Right lobe of liver (tissue), 6 donors: Measurements from ENCODE around the gene CXCR6. TPM values are rescaled to one million over a fixed set of nuclear protein-coding genes. Genes with fewer than 3 reads are reported as not detected.

ENCODE experiments used
- ATAC-seq, 4 donors: fragments of 200-7000 bp; cut with Tn5 transposase; one replicate each; pipeline ENCODE4 v1.9.1; 2020; ENCODE audit warnings: mild to moderate bottlenecking in 4 of 4, moderate library complexity in 4 of 4
- DNase-seq, 3 donors: peaks; one replicate each; pipeline ENCODE4 v3.0.0-alpha.2; 2020
- H3K27ac ChIP-seq, 3 donors: fragments of 200-600 bp; one replicate each; pipeline ENCODE4 v1.8.0; 2022
- H3K27me3 ChIP-seq, 2 donors: fragments of 200-600 bp; one replicate each; pipeline ENCODE4 v1.8.0; 2022
- H3K36me3 ChIP-seq, 4 donors: fragments of 200-600 bp; sonication (generic) in 1 of 4; one replicate each; pipeline versions ENCODE4 v1.5.1 to v1.8.0; 2017 to 2022; ENCODE audit warnings: control low read depth in 1 of 4
- H3K4me1 ChIP-seq, 4 donors: fragments of 200-600 bp; sonication (generic) in 1 of 4; one replicate each; pipeline versions ENCODE4 v1.5.1 to v1.8.0; 2017 to 2022; ENCODE audit warnings: control low read depth in 1 of 4
- H3K4me3 ChIP-seq, 3 donors: fragments of 200-600 bp; one replicate each; pipeline ENCODE4 v1.8.0; 2022
- H3K9me3 ChIP-seq, 4 donors: fragments of 200-600 bp; sonication (generic) in 1 of 4; one replicate each; pipeline versions ENCODE4 v1.5.1 to v1.8.0; 2017 to 2022; ENCODE audit warnings: control low read depth in 1 of 4
- CTCF ChIP-seq, 4 donors: fragments of 200-600 bp in 3 of 4; fragments of 450-650 bp in 1 of 4; IDR thresholded peaks; one replicate each; pipeline versions ENCODE4 v1.5.1 to v1.8.0; 2016 to 2022; ENCODE audit warnings: antibody characterized with exemption in 4 of 4, mild to moderate bottlenecking in 2 of 4
- POLR2A ChIP-seq: fragments of 450-650 bp; IDR thresholded peaks from one replicate; pipeline ENCODE4 v1.6.1; 2017; ENCODE audit warnings: antibody characterized with exemption, mild to moderate bottlenecking
- WGBS: methylation state at CpG from one replicate; pipeline ENCODE4 v1.1.6; 2018; ENCODE audit warnings: low coverage, low lambda C conversion rate; ENCODE audit not compliant: insufficient coverage; ENCODE audit errors: missing lambda C conversion rate; 5-methylcytosine and 5-hydroxymethylcytosine counted together
- intact Hi-C, 2 donors: fragments of 100-400 bp; cut with DNase I; formaldehyde crosslinking; loops; one replicate each; pipeline versions ENCODE4 v1.11.2 to v1.14.1; 2022
- total RNA-seq, 6 experiments: library from RNA; depleted of rRNA in 2 of 6; stranded (reverse); fragments of >200 nt in 2 of 6; fragmentation: NEBNext Ultra II Directional in 3 of 6; extraction: Animal tissue kit (Norgen Biotek cat#: 25700) in 3 of 6; gene quantifications; one replicate each; pipeline versions ENCODE4 v1.1.0 to v1.2.4, GENCODE V29; 2016 to 2023
- donor health status: DM: no; HTN: yes; CAD: no.
- donor health status: DM: no; HTN: no; CAD: no.
- donor health status: DM: no; HTN: no; CAD: no.
- donor health status: DM: no; HTN: yes; CAD: no.
- donor health status: DM: no; HTN: yes; CAD: no.

Gene CXCR6
- total RNA-seq, 6 experiments from 2014 or later = 0.37 to 1.4 (median 0.76) TPM; not detected in 1

GRCh38 chr3:45914362-45915058 lies 28.8 kb upstream of the CXCR6 start:
- DNase-seq (no peak), ATAC-seq (no peak)
- H3K36me3 ChIP-seq = no peaks in the 10 kb centered on the region
- intact Hi-C loops = no loop called here
- TF ChIP-seq CTCF (IDR thresholded peaks at IDR 0.05) (no peak), POLR2A (no peak)
- H3K4me1 ChIP-seq = no peaks in the 10 kb centered on the region
- no peak overlapping the region for H3K4me3 ChIP-seq
- H3K27me3 ChIP-seq = no peaks in the 10 kb centered on the region
- H3K9me3 ChIP-seq = no peaks in the 10 kb centered on the region
- WGBS = 100% methylated on average over 1 of the region's 7 CpGs
- H3K27ac ChIP-seq = no peak overlapping the region

- Histone ChIP-seq H3K36me3 (no peaks in the 10 kb centered on the region), H3K27me3 (no peaks in the 10 kb centered on the region), H3K4me1 (no peaks in the 10 kb centered on the region), H3K27ac (no peak overlapping the region), H3K4me3 (no peak overlapping the region), H3K9me3 (no peaks in the 10 kb centered on the region)
- TF ChIP-seq POLR2A (no peak), CTCF (IDR thresholded peaks at IDR 0.05) (no peak)
- ATAC-seq (no peak), DNase-seq (no peak)
- intact Hi-C loops = no loop called here
- 76% methylated on average over 2 of the region's 9 CpGs for WGBS
Observed at GRCh38 chr3:45915059-45915439, 28.2 kb upstream of the CXCR6 start.

GRCh38 chr3:45915518-45916231 lies 27.6 kb upstream of the CXCR6 start:
- DNase-seq = no peak
- no peak for TF ChIP-seq CTCF (IDR thresholded peaks at IDR 0.05)
- TF ChIP-seq POLR2A = no peak
- no peaks in the 10 kb centered on the region for H3K27me3 ChIP-seq
- 55% methylated on average over 10 of the region's 13 CpGs for WGBS
- H3K9me3 ChIP-seq = no peaks in the 10 kb centered on the region
- ATAC-seq = peak; percentile 24 to 43 (median 26)
- H3K36me3 ChIP-seq = no peaks in the 10 kb centered on the region
- no peak overlapping the region for H3K4me3 ChIP-seq
- no peaks in the 10 kb centered on the region for H3K4me1 ChIP-seq
- intact Hi-C loops = no loop called here
- H3K27ac ChIP-seq = no peak overlapping the region

- intact Hi-C loops = no loop called here
- TF ChIP-seq POLR2A = no peak
- no peak for TF ChIP-seq CTCF (IDR thresholded peaks at IDR 0.05)
- H3K4me3 ChIP-seq = no peak overlapping the region
- peaks cover 0 to 11% (median 3%) of the 10 kb centered on the region in 4 donors for H3K36me3 ChIP-seq
- WGBS = 83% methylated on average over 4 of the region's 6 CpGs
- no peak overlapping the region for H3K27ac ChIP-seq
- H3K9me3 ChIP-seq = no peaks in the 10 kb centered on the region
- H3K27me3 ChIP-seq = no peaks in the 10 kb centered on the region
- H3K4me1 ChIP-seq = no peaks in the 10 kb centered on the region
- ATAC-seq (no peak), DNase-seq (no peak)
Observed at GRCh38 chr3:45917146-45917898, 25.9 kb upstream of the CXCR6 start.
